Stimulated activated CD4-positive, alpha-beta T cell treated with anti-CD3 and anti-CD28 coated beads, Interleukin-4, amount 100 ng/mL, for 4 hours (primary cell): Measurements from ENCODE around the gene DUSP7.

Source experiments
- DNase-seq, 2 experiments: peaks; one replicate each; pipeline ENCODE4 v3.0.0-alpha.2; 2020

DUSP7 gene

GRCh38 chr3:52023860-52024764, 32.3 kb downstream of the DUSP7 start:
- DNase-seq = no peak

DNA sequence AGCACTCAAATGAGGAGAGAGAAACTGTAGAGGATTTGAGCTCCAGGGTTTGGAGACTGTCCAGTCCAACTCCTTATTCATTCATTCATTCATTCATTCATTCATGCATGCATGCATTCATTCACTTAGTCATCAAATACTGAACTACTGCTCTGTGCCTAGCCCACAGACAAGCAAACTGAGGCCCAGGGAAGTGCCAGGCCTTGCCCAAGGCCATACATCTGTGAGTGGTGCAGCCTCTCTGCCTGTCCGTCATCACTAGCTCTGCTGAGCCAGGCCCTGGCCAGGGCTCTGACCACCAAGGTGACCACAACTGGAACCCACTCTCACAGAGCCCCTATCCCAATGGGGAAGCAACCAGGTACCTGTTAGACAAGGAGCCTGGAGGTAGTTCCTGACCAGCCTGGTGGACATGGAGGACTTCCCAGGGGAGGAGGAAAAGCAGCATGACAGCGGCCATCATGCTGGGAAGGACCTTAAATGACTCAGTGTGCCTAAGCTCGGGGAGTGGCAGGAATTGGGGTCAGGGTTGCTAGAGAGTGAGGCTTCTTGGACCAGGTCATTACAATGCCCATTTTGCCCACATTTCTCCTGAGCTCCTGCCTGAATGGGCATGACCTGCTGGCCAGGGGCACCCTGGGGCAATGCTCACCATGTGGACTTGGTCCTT, 33.1 kb downstream of the DUSP7 start:
- no peak for DNase-seq

DNA sequence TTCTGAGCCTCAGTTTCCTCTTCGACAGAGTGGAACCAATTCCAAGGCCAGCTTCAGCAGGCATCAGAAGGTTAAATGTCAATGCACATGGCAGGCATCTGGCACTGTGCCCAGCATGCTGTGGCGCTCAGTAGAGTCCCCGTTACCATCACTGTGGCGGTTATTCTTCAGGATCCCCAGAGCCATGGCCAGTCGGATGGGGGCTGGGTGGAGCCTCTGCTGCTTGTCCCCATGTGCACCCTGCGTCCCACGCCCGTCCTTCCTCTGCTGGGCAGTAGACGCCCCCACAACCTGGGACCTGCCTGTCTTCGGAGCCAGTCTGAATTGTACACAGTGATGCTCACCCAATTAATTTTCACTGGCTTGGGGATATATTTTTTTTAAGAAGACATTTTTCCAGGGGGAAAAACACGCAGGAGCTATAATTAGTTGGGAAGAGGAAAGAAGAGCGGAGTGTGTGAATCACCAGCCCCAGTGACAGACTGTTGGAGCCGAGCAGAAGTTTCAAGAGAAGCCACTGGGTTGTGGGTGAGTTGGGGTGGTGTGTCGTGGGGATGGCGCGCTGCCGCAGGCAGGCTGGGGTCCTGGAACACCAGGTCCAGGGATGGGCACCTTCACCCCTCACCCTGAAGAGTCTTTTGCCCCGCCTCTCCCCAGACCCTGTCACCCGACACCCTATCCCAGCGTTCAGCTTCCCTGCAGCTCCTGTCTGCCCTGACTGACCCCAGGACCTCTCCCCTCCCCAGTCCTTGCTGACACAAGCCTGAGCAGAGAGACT, 33.9 kb downstream of the DUSP7 start:
- no peak for DNase-seq

DNA sequence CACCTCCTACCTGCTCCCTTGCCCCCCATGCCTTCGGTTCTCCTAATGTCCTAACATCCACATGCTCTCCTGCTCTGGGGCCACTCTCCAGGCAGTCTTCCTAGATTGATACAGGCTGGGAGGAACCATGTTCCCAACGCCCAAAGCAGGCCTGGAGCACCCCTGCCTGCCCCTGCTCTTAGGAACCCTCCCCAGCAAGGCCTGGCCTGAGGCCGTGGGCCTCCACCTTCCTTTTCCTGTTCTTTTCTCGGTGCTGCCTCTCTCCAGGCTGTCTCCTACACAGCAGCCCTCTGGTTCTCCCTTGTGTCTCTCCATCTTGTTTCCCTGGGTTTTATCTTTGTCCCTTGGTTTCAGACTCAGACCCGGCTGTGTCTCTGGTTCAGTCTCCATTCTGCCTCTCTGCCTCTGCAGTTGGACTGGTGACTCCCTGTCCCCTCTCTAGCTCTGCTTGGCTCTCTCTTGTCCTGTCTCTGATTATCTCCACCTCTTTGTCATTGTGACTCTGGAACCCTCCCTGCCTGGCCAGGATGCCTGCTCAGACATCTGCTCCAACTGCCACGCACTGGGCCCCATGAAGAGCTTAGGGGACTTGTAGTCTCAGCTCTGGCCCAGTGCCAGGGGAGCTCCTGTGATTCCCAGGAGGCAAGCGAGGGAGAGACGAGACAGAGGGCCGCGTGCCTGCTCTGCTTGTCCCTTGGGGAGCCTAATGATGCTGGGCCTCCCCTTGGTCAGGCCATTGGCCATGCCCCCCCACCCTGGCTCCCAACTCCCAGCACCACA, 34.7 kb downstream of the DUSP7 start:
- no peak for DNase-seq

DNA sequence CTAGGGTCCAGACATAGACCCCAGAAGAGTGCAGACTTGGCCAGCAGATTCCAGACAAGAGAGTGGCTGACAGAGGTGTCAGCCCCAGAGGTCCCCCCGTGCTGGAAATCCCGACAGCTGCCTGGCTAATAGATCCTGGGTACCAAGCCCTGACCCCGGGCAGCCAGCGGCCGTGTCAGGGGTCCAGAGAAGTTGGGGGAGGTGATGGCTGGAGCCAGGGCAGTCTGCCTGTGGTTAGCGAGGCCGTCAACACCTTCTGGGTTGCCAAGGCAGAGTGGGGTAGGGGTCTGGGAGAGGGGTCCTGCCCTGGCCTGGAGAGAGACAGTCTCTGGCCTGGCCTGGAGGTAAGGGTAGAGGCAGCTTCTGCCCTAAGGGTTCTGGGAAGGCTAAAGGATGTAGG, 35.6 kb downstream of the DUSP7 start:
- no peak for DNase-seq

GRCh38 chr3:52019352-52020080, 36.9 kb downstream of the DUSP7 start:
- no peak for DNase-seq

GRCh38 chr3:52018319-52019000, 37.9 kb downstream of the DUSP7 start:
- no peak for DNase-seq

DNA sequence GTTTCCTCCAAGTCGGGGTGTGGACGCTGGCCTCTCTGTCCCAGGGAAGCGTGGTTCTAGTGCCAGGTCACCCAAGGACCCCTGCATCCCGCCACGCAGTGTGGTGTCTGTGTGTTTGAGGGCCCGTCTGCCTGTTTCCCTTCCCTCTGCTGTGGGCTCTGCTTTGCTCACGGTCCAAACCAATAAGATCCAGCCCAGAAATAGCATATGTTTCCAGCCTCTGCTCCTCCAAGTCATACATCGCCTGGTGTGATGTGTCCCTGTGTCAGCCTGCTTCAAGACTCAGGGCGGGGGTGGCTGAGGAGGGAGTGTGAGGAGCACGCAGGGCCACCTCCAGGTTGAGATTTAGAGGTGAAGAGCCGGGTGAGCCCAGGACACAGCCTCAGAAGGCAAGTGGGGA, 38.8 kb downstream of the DUSP7 start:
- DNase-seq = no peak

DNA sequence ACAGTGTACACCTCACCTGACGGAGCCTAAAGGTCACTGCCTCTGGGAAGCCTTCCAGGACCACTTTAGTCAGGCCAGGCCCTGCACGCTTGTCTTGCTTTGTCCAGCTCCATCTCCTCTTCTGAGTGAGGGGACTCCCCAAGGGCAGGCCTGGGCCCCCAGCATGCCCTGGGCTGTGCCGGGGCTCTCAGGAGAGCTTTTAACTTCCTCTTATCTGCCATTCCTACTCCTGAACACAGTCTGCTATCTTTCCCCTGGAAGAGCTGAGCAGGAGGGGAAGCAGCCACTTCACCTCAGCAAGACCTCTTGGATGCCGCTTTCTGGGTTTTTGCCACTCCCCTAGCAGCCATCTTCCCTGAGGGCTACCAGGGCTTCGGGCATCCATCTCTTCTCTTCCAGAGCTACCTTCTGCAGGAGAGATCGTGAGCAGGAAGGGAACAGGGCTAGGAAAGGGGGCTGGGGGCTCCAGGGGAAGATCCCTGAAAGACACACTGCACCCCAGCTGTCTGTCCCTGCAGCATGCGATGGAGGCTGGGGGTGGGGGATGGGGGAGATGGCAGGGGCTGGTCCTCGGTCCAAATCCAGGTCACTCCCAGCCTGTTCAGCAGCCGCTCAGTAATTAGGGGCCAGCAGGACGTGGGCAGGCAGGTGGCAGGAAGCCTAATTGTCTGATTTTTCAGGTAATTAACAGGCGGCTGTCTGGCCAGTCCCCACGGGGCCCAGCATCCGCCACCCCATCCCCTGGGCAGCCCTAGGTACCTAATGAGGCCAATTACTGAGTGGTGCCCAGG, 40.7 kb downstream of the DUSP7 start:
- DNase-seq = no peak

DNA sequence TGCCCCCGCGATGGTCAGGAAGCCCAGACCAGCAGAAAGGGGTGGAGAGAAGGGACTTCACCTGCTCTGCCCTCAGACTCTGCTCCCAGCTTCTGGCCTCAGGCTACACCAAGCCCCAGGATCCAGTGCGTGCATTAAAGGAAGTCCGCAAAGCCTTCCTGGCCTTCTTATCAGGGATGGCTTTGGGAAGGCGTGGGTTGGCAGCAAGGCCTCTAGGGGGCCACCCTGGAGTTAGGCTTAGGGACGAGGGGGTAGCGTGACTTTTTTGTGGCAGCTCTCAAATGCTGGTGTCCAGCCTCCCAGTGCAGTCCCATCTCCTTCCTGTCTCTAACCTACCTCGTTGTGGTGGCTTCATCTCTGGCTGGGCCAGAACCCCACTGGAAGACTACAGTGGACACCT, 41.8 kb downstream of the DUSP7 start:
- DNase-seq = no peak

DNA sequence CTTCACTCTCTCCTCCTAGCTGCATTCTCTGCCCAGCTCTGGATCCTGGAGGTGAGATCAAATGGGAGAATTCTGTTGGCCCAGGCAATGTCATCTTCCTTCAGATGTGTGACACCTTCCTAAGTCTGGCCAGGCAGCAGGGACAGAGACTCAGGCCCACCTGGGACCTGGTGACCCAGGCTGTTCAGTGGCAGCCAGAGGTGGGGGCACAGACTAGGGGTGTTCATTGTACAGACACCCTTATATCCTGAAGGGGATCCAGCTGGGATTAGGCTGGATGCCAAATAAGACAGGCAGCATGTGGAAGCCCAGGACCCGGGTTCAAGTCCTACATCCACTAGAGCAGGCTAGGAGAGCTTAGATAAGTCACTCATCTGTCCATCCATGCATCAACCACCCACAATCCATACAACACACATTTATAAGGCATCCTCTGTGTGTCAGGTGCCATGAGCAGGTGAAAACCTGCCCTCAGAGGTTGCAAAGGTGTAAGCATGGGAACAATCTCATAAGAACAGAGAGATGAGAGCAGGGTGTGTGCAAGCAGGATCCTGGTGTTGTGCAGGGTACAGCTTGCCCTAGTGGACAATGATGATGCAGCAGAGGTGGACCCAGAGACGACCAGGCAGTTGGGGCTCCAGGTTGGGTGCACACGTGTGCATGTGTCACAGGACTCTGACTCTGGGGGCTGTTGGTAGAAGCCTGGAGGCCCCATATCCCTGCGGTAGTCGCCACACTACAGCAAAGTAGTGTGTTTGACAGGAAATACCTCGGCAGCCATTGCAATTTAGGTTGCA, 42.4 kb downstream of the DUSP7 start:
- DNase-seq = no peak

GRCh38 chr3:52012699-52013098, 43.7 kb downstream of the DUSP7 start:
- DNase-seq = no peak

GRCh38 chr3:52010431-52010830, 45.9 kb downstream of the DUSP7 start:
- no peak for DNase-seq

DNA sequence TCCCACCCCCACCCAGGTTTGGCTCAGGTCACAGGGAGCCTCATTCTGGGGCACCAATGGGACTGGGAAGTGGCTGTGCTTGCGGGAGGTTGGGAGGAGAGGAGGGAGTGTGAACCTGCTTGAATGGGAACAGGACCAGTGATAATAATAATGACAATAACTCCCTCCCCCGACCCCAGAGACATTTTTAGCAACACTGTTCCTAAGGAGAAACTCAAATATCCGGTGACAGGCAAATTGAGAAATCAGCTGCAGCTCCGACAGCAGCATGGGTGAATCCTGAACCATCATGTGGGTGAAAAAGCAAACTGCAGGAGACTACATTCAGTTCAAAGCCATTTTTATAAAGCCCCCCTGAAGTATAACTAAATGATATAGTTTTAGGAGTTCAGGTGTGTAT, 49.1 kb downstream of the DUSP7 start:
- DNase-seq = no peak

DNA sequence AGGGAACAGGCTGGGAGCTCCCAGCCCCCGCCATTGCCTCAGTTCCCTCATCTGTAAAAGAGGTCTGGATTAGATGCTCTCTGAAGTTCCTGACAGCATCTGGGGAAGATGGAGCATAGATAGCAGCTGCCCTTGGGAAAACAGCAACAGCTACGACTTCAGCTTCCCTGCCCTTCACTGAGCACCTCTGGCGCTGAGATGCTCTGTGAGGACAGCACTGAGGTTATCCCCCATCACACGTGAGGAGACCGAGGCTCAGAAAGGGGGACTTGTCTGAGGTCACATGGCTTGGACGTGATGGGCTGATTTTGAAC, 49.6 kb downstream of the DUSP7 start:
- DNase-seq = no peak

DNA sequence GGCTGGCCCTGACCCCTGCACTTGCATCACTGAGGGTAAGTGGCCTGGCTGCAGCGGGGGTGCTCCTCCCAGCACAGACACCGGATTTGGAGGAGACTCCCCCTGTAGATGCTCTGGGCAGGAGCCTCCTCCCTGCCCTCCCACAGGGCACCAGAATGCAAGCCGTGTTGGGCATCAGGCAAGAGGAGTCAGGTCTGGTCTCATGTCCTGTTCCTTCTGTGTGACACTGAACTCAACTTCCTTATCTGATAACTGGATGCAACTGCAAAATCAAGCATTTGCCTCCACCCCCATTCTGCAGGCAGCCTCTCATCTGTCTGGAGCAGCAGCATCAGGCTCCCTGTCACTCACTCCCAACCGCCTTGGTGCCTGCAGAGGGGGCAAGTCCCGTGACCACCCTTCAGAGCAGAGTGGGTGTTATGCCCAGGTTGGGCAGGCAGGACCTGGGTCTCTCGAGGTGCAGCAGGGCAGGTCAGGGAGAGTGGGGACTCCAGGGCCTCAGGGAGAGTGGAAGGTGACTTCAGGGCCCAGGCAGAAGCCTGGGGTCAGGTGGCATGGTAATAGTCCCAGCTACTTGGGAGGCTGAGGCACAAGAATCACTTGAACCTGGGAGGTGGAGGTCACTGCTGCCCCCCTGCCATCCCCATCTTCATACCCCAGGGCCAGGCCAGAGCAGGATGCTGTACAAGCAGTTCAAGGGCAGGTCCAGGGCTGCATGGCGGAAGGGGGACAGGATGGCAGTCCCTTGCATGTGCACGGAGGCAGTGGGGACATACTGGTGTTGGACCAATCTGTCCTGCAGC, 50.2 kb downstream of the DUSP7 start:
- no peak for DNase-seq

DNA sequence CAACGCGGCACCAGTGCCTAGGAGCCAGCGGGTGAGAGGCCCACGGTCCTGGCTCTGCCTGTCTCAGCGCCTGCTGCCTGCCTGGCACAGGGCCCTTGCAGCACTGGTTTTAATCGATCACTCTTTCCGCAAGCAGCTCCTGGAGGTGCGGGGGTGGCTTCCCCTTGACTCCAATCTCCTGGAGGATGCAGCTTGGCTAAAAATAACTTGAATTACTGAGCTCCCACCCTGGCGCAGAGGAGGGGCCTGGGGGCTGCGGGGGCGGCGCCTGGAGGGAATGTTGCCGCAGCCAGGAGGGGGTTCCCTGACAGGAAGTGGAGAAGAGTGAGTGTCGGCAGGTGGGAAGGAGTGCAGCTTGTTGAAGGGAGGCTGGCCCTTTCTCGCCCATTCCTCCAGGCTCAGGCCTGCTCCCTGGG, 50.8 kb downstream of the DUSP7 start:
- DNase-seq = no peak

- no peak for DNase-seq
These were observed 51.4 kb downstream of the DUSP7 start for GRCh38 chr3:52004906-52005395.
